DLD1 (cell line): ENCODE measurements around the gene ADAR.
"Not testable (repeated sequence)": the region's sequence is repeated elsewhere in the genome, so short reads cannot be mapped to it uniquely, and the experiment has no call there.

Experiments used
- in situ Hi-C: cut with HindIII; loops from 2 replicates; pipeline ENCODE4 v1.10.0; 2017; ENCODE audit warnings: low sequenced_read_pairs

The ADAR gene, protein sequence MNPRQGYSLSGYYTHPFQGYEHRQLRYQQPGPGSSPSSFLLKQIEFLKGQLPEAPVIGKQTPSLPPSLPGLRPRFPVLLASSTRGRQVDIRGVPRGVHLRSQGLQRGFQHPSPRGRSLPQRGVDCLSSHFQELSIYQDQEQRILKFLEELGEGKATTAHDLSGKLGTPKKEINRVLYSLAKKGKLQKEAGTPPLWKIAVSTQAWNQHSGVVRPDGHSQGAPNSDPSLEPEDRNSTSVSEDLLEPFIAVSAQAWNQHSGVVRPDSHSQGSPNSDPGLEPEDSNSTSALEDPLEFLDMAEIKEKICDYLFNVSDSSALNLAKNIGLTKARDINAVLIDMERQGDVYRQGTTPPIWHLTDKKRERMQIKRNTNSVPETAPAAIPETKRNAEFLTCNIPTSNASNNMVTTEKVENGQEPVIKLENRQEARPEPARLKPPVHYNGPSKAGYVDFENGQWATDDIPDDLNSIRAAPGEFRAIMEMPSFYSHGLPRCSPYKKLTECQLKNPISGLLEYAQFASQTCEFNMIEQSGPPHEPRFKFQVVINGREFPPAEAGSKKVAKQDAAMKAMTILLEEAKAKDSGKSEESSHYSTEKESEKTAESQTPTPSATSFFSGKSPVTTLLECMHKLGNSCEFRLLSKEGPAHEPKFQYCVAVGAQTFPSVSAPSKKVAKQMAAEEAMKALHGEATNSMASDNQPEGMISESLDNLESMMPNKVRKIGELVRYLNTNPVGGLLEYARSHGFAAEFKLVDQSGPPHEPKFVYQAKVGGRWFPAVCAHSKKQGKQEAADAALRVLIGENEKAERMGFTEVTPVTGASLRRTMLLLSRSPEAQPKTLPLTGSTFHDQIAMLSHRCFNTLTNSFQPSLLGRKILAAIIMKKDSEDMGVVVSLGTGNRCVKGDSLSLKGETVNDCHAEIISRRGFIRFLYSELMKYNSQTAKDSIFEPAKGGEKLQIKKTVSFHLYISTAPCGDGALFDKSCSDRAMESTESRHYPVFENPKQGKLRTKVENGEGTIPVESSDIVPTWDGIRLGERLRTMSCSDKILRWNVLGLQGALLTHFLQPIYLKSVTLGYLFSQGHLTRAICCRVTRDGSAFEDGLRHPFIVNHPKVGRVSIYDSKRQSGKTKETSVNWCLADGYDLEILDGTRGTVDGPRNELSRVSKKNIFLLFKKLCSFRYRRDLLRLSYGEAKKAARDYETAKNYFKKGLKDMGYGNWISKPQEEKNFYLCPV

GRCh38 chr1:154607609-154608396 lies at the start of gene ADAR:
Gene ADAR (minus strand): TSS chr1:154608186. CDS start chr1:154608006, 180 bp downstream.
- in situ Hi-C loops: no loop called here

GRCh38 chr1:154657556-154657955 lies 49.6 kb upstream of the ADAR start:
- in situ Hi-C loops: no loop called here

GRCh38 chr1:154652893-154653292 lies 44.9 kb upstream of the ADAR start:
- in situ Hi-C loops: no loop called here

GRCh38 chr1:154644724-154645123 lies 36.7 kb upstream of the ADAR start:
- in situ Hi-C loops: not testable (repeated sequence)

GRCh38 chr1:154641534-154641933 lies 33.5 kb upstream of the ADAR start:
- in situ Hi-C loops: no loop called here

DNA sequence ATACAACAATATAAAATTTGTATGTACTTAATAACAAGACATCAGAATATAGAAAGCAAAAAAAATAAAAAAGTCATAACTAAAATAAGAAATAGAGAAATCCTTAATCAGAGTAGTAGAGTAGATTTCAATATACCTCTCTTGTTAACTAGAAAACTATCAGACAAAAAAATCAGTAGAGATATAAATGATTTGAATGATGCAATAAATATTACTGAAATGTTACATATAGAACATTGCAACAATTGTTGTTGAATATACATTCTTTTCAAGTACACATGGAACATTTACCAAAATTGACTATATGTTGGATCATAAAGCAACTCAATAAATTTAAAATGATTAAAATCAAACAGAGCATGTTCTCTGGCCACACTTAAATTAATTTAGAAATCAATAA lies 31.9 kb upstream of the ADAR start:
- in situ Hi-C loops: no loop called here

DNA sequence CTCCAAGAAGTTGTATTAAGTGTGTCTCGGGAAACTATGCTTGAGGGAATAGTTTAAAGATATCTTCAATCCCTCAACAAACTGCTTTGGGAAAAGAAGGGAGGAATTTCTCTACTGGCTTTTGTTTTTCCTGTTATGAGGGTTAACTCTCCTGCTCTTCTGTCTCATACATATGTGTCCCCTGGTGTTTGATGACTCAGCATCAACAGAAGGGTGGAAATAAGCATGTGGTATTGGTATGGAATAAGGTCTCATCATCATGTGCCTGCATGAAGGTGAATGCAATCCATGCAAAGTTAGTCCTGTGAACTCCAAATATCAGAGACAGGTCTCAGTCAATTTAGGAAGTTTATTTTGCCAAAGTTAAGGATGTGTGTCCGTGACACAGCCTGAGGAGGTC lies 27.2 kb upstream of the ADAR start:
- in situ Hi-C loops: no loop called here

- in situ Hi-C loops: no loop called here
These were observed 21.7 kb upstream of the ADAR start for GRCh38 chr1:154629675-154630073.

GRCh38 chr1:154629061-154629674 lies 21.2 kb upstream of the ADAR start:
- in situ Hi-C loops: no loop called here

DNA sequence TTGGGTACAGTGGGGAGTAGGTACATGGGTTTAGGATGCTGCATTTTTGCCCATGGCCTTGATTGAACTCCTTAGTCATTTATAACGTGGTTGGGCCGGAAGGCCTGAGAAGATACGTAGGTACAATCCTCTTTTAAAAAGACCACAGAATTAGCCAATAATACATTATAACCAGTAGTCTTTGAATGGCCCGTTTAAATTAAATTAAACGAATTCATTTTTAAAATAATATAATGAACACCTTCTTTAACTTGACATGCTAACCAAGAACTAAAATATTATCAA lies 20.1 kb upstream of the ADAR start:
- in situ Hi-C loops: no loop called here

DNA sequence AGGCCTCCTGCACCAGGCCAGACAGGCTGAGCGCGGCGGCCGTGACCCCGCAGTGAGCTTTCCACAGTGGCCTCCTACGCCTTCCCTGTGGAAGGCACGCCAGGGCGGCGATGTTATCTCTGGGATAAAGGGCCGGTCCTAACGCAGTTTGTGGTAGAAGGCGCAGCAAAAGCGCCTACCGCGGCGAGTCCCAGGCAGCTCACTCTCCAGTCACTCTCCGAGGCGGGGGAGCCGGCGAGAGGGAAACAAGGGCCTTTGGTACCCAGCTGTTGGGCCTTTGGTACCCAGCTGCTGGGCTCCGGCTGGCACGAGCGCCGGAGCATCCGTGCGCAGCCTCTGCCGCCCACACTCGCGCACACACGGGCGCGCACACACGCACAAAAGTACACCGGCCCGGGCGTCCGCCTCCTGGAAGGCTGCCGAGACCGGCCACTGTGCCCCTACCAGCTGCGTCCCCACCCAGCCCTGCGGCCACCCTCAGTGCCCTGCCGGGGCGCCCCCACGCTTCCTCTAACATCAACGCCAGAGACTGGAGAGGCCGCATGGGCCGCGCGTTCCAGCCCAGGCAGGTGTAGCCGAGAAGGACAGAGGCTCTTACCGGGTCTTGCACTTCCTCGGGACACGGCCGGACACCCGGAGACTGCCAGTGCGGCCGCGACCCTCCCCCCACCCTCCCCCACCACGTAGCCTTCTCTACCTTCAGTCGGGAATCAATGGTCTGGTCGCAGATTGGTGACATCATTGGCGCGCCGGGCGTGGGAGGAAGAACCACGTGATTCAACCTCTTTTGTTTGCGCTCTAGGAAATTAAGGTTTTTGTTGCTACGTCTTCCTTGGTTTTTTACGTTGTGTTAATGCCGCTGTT lies 19.5 kb upstream of the ADAR start:
- in situ Hi-C loops: no loop called here

- in situ Hi-C loops: no loop called here
These were observed 18.7 kb upstream of the ADAR start for GRCh38 chr1:154626456-154627256.

- in situ Hi-C loops: no loop called here
These were observed 17.0 kb upstream of the ADAR start for GRCh38 chr1:154624746-154625643.

- in situ Hi-C loops: no loop called here
These were observed 15.4 kb upstream of the ADAR start for GRCh38 chr1:154623358-154623757.

GRCh38 chr1:154622503-154623039 lies 14.6 kb upstream of the ADAR start:
- in situ Hi-C loops: no loop called here

- in situ Hi-C loops: no loop called here
These were observed 13.9 kb upstream of the ADAR start for GRCh38 chr1:154621875-154622274.

GRCh38 chr1:154620751-154621150 lies 12.8 kb upstream of the ADAR start:
- in situ Hi-C loops: no loop called here
